Tibial nerve (tissue), 4 donors: Measurements from ENCODE around the gene ICA1.

Experiments
- CTCF ChIP-seq, 5 experiments: fragments of 200-600 bp in 3 of 5; fragments of 450-650 bp in 2 of 5; sonication (generic) in 3 of 5; IDR thresholded peaks; one replicate each; pipeline ENCODE4 v1.5.1; 2016 to 2019; ENCODE audit warnings: antibody characterized with exemption in 5 of 5, mild to moderate bottlenecking in 3 of 5, moderate library complexity in 2 of 5
- EP300 ChIP-seq, 2 donors: sonication (generic); formaldehyde crosslinking; IDR thresholded peaks; one replicate each; pipeline ENCODE4 v1.6.1; 2017; ENCODE audit warnings: antibody characterized with exemption in 2 of 2, mild to moderate bottlenecking in 1 of 2
- POLR2A ChIP-seq, 2 donors: fragments of 450-650 bp; IDR thresholded peaks; one replicate each; pipeline ENCODE4 v1.6.1; 2017; ENCODE audit warnings: antibody characterized with exemption in 2 of 2, mild to moderate bottlenecking in 2 of 2, moderate library complexity in 2 of 2

- TF ChIP-seq CTCF (IDR thresholded peaks at IDR 0.05) (no peak), EP300 (IDR thresholded peaks at IDR 0.05) (no peak), POLR2A (IDR thresholded peaks at IDR 0.05) (no peak)
Measured at GRCh38 chr7:8221101-8221495, 40.9 kb downstream of the ICA1 start.
